ENCODE results near the gene CTNNA3.

The CTNNA3 gene

GRCh38 chr10:66537186-66537585 lies 1158.8 kb downstream of the CTNNA3 start:
- DNase-seq (ENCODE audit: low read depth), result no peak

GRCh38 chr10:66535439-66535838 lies 1160.6 kb downstream of the CTNNA3 start:
- DNase-seq (ENCODE audit: low read depth), result no peak

GRCh38 chr10:66534866-66535265 lies 1161.1 kb downstream of the CTNNA3 start:
- no peak for DNase-seq (ENCODE audit: low read depth)

GRCh38 chr10:66521506-66521905 lies 1174.5 kb downstream of the CTNNA3 start:
- DNase-seq (ENCODE audit: low read depth), result no peak

GRCh38 chr10:66519616-66520015 lies 1176.4 kb downstream of the CTNNA3 start:
- no peak for DNase-seq (ENCODE audit: low read depth)

- no peak for DNase-seq (ENCODE audit: low read depth)
Measured at GRCh38 chr10:66514666-66515065, 1181.3 kb downstream of the CTNNA3 start.

GRCh38 chr10:66513504-66513903 lies 1182.5 kb downstream of the CTNNA3 start:
- no peak for DNase-seq (ENCODE audit: low read depth)

GRCh38 chr10:66505003-66505657 lies 1190.9 kb downstream of the CTNNA3 start:
- no peak for DNase-seq (ENCODE audit: low read depth)

GRCh38 chr10:66501356-66501755 lies 1194.6 kb downstream of the CTNNA3 start:
- no peak for DNase-seq (ENCODE audit: low read depth)

GRCh38 chr10:66483966-66484365 lies 1212.0 kb downstream of the CTNNA3 start:
- no peak for DNase-seq (ENCODE audit: low read depth)

GRCh38 chr10:66472156-66472555 lies 1223.8 kb downstream of the CTNNA3 start:
- DNase-seq (ENCODE audit: low read depth), result no peak

GRCh38 chr10:66467042-66467441 lies 1229.0 kb downstream of the CTNNA3 start:
- no peak for DNase-seq (ENCODE audit: low read depth)

GRCh38 chr10:66466622-66467021 lies 1229.4 kb downstream of the CTNNA3 start:
- no peak for DNase-seq (ENCODE audit: low read depth)

- no peak for DNase-seq (ENCODE audit: low read depth)
Measured at GRCh38 chr10:66463611-66464010, 1232.4 kb downstream of the CTNNA3 start.

- DNase-seq (ENCODE audit: low read depth), result no peak
Measured at GRCh38 chr10:66457629-66458028, 1238.4 kb downstream of the CTNNA3 start.

- no peak for DNase-seq (ENCODE audit: low read depth)
Measured at GRCh38 chr10:66455304-66455703, 1240.7 kb downstream of the CTNNA3 start.

- DNase-seq (ENCODE audit: low read depth), result no peak
Measured at GRCh38 chr10:66440568-66440967, 1255.4 kb downstream of the CTNNA3 start.

GRCh38 chr10:66414943-66415342 lies 1281.1 kb downstream of the CTNNA3 start:
- no peak for DNase-seq (ENCODE audit: low read depth)

GRCh38 chr10:66405566-66405965 lies 1290.4 kb downstream of the CTNNA3 start:
- no peak for DNase-seq (ENCODE audit: low read depth)

GRCh38 chr10:66398669-66399068 lies 1297.3 kb downstream of the CTNNA3 start:
- DNase-seq (ENCODE audit: low read depth), result no peak

- DNase-seq (ENCODE audit: low read depth), result no peak
Measured at GRCh38 chr10:66394342-66395063, 1301.5 kb downstream of the CTNNA3 start.

GRCh38 chr10:66390926-66391325 lies 1305.1 kb downstream of the CTNNA3 start:
- no peak for DNase-seq (ENCODE audit: low read depth)

GRCh38 chr10:66381045-66381444 lies 1315.0 kb downstream of the CTNNA3 start:
- DNase-seq (ENCODE audit: low read depth), result no peak
